Left renal cortex interstitium (tissue), 4 donors: Measurements from ENCODE around the gene MPND. TPM values are rescaled to one million over a fixed set of nuclear protein-coding genes. Genes with fewer than 3 reads are reported as not detected.

Experiments
- DNase-seq, 4 donors: peaks; one replicate each; pipeline ENCODE4 v3.0.0-alpha.2; 2013; ENCODE audit warnings: low read depth in 4 of 4, low spot score in 2 of 4, missing footprints in 1 of 4
- polyA plus RNA-seq, 4 donors: library from polyadenylated mRNA; unstranded; fragments of 120-200 nt; gene quantifications; one replicate each; pipeline ENCODE4 v1.2.1, GENCODE V29; 2013; ENCODE audit not compliant: insufficient read length in 4 of 4

The MPND gene
- polyA plus RNA-seq, 4 donors, result 21.8 to 36.6 (median 28.9) TPM

DNA sequence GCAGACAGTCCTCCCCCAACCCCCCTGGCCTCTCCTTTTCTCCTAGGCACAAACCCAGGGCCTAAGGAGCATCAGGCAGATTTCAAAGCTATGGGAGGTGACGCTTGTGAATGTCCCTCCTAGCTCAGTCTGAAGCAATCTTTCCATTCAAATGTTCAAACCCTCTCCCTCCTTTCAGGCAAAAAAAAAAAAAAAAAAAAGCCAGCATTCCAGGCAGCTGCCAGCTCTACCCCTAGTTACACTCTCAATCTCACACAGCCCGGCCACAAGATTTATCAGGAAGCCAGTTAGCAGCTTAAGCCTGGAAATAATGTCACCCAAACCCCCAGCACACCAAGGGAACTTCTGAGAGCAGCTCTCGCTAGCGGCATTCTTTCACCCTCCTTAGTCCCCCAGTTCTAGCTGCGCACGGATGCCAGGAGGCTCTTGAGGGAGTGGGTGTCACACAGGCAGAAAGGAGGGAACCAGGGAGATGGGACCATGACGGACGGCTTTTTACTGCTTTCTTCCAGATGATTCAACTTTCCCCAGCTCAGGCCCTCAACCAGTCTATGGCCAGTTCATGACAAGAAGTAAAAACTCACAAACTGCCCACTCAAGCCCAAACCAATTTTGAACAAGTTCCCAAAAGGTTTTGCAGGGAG is 50.7 kb downstream of the MPND start:
- DNase-seq, result no peak

DNA sequence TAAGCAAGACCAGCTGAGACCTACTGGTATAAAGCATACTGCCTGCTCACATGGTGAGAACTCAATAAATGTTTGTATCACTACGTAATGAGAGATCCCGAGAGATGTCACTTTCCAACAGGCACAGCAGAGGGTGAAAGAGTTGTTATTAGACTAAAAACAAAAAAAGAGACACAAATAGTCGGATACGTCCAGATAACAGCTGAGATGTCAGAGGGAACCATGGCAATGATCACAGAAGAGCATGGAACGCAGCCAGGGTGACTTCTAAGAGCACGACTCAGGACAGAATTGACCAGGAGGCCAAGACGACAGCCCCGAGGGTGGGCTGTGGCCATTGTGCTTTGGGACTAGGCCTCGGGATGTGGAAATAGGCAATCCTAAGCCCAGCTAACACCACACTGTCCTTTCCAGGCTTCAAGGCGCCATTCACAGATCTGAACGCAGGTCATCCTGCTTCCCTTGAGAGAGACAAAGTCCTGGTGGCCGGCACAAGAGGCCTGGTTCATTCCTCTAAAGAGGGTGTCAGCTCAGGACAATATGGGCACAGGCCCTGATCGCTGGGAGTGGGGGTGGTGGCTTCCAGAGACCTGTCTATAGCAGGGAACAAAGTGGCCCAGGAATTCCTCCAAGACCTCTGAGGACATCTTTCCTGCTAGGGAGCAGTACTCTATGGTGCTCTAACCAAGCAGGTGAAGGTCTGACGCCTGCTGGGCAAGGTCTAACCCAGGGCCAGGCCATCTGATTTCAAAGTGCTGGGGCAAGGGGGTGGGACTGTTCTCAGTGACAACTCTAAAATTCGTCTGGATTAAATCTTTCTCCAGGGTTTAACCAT is 53.8 kb downstream of the MPND start:
- no peak for DNase-seq

DNA sequence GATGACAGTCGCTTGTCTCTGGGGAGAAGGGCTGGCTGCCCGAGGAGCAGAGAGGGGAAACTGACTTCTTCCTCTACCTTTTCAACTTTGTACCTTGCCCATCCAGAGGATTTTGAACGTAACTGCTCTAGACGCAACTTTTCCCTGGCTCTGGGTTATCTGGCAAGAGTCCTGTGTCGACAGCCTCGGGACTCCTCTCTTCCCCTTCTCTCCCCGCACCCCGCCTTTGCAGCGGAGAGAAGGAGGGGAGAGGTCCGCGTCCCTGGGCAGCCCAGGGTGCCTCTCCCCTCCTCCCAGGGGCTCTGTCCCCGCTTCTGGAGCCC is 56.4 kb downstream of the MPND start:
- no peak for DNase-seq

DNA sequence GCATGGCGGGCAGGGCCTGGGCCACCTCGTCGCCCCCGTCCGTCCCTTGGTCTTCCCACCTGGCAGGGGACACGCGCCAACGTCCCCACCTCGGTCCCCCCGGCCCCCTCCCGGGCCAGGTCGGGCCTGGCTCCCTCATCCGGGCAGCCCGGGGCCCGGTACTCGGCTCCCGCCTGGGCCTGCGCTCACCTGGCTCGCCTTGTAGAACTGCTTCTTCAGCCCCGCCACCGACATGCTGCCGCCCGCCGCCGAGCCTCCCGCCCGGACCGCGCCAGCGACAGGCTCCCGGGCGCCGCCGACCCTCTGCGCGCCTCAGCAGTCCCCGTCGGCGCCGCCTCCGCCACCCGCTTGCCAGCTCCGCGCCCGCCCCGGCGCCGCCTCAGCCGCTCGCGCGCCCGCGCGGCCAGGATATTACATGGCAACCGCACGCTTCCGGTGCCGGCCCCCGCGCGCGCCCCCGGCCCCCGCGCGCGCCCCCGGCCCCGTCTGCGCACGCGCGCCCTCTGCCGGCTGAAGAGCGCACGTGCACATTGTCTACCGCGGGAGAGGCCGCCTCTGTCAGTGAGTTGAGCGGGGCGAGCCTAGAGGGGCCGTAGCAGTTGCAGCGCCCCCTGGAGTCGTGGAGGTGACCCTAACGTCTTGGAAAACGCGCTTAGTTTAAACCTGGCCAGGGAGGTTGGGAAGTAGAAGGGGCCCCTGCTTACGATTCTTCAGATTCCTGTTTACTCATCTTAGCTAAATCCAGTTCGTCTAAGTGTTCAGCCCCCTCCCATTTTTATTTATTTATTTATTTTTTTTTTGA is 57.0 kb downstream of the MPND start, which contains the start of gene SH3GL1:
SH3GL1 (minus strand) TSS at position 413 of the 802 bp plus-strand sequence; CDS start at position 234, 179 bp downstream.
- DNase-seq, result peak in 3 of 4 donors; percentile 75 to 86 (median 82)

DNA sequence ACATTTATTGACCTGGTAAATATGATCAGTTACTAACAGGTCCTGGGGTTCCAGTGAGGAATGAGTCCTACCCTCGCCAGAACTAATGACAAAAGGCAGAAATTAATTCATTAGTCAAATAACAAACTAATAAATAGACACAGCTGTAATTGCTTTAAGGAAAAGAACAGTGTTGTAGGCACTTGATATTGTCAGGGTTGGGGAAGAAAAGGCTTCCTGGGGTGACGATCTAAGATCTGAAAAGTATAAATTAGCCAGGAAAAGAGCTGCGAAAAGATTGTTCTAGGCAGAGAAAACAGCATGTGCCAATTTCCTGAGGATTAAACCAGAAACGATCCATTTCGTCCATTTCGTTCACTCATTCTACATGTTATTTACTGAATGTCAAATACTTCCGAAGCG is 58.4 kb downstream of the MPND start:
- DNase-seq, result no peak

DNA sequence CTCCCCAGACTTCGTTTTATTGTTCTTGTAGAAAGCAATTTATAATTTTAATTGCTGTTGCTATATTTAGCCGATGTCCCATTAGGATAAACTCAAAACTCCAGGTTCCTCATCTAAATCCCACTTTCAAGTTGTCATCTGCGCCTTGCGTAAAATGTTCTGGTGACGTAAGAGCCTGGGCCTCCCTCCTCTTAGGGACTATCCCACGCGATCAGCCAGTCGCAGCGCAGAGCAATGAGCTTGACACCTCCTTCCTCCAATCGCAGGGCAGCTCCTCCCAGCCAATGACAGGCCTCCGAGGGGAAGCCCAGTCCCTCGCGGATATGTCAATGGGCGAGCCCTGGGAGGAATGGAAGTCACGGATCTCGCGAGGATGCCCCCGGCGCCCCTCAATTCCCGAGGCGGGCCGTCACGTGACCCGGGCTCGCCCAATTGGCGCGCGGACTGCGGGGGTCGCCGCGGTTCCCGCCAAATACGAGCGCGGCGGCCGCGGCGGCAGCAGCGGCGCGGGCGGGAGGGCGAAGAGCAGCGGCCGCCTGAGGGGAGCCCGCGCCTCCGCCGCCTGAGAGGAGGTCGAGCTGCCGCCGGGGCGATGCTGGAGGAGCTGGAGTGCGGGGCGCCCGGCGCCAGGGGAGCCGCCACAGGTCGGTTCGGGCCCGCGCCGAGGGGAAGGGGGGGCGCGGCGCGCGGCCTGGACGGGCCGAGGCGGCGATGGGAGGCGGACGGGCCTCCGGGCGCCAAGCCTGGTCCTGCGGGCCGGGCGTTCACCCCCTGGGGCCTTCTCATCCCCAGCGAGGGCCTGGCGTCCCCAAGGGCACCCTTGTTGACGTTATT is 59.0 kb downstream of the MPND start, which contains the start of gene CHAF1A:
CHAF1A (plus strand) TSS at position 470 of the 834 bp plus-strand sequence; CDS start at position 593, 123 bp downstream.
- peak; percentile 93 to 99 (median 96) for DNase-seq

DNA sequence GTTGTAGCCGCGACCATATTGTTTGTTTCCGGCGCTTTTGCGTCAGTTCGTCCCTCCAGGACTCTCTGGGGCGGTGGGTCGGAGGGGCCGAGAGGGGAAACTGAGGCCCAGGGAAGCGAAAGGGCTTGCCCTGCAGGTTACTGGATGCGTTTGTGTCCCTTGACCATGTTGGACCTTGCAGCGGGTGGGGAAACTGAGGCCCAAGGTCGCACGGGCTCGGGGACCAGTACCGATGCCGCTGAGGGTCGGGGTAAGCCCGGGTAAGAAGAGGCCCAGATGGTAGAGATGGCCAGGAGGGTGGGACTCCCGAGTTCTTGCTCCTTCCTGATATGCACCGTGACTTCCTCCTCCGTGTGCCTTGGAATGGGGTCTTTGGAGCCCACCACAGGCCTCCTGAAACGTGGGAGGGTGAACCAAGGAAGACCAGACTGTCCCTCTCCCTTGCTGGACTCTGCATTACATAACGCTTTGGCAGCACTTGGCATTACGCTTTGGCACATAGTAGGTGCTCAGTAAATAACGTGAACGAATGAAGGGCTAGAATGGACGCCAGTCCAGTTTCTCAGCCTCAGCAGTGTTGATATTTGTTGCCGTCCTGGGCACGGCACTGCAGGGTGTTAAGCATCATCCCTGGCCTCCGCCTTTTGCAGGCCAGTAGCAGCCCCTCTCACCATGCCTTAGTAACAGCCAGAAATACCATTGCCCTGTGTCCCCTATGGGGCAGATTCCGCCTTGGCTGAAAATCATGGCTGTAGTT is 59.8 kb downstream of the MPND start:
- no peak for DNase-seq

DNA sequence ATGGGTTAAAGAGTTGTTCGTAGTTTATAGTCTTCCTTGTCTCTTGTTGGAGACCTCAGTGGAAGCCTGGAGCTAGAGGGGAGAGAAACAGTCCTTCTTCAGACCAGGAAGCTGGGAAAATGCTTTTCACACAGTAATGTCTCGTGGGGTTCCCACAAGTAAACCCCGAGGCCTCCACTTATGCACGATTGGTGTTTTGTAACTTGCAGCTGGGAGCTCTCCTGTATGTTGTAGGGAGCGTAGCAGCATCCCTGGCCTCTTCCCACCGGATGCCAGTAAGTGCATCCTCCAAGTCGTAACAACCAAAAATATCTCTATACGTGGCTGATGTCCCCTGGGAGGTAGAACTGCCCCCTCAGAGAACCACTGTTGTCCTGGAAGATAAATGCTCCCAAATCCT is 62.6 kb downstream of the MPND start:
- DNase-seq, result no peak

DNA sequence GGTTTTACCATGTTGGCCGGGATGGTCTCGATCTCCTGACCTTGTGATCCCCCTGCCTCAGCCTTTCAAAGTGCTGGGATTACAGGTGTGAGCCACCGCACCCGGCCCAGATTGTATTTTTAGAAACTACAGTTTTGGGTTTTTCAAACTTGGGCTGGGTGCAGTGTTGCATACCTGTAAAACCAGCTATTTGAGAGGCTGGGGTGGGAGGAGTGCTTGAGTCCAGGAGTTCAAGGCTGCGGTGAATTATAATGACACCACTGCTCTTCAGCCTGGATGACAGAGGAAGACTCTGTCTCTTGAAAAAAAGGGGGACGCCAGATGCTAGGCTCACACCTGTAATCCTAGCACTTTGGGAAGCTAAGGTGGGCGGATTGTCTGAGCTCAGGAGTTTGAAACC is 63.3 kb downstream of the MPND start:
- no peak for DNase-seq

DNA sequence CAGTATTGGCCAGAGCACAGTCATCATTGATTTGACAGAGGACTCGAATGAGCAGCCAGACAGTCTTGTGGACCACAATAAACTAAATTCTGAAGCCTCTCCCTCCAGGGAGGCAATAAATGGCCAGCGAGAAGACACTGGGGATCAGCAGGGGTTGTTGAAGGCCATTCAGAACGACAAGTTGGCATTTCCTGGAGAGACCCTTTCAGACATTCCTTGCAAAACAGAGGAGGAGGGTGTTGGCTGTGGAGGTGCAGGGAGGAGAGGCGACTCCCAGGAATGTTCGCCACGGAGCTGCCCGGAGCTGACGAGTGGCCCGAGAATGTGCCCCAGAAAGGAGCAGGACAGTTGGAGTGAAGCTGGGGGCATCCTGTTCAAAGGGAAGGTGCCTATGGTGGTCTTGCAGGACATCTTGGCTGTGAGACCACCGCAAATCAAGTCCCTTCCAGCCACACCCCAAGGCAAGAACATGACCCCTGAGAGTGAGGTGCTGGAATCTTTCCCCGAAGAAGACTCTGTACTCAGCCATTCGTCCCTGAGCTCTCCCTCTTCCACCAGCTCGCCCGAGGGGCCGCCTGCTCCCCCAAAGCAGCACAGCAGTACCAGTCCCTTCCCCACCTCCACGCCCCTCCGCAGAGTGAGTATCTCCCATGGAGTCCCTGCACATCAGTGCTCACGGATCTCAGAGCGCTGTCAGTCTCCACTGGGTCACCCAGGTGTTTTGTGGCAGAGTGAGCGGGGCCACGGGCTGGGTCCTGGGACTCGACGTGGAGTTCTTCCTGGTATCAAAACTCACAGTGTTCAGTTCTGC is 66.0 kb downstream of the MPND start:
- DNase-seq, result no peak

Other genes with a start within 250 kb of the MPND start
- gene MAP2K2, start 219.4 kb upstream of the MPND start, polyA plus RNA-seq, result 100 to 1,000 TPM in 3 of 4 donors, 10 to 100 TPM in 1; 81.9 to 151 (median 130) TPM
- 1 to 10 TPM in 3 of 4 donors, under 1 TPM in 1; 0.65 to 1.7 (median 1.4) TPM for gene CREB3L3, start 189.9 kb upstream of the MPND start, polyA plus RNA-seq
- gene SIRT6, start 161.0 kb upstream of the MPND start, polyA plus RNA-seq, result 10 to 100 TPM; 14.8 to 28.3 (median 22.7) TPM
- 1 to 10 TPM in 3 of 4 donors, under 1 TPM in 1; 0.95 to 1.8 (median 1.4) TPM for gene ANKRD24, start 160.9 kb upstream of the MPND start, polyA plus RNA-seq
- gene EBI3, start 114.0 kb upstream of the MPND start, polyA plus RNA-seq, result under 1 TPM; 0.18 to 0.68 (median 0.51) TPM
- gene YJU2, start 96.5 kb upstream of the MPND start, polyA plus RNA-seq, result 10 to 100 TPM; 19.7 to 28.5 (median 22.7) TPM
- 1 to 10 TPM; 1.5 to 3.3 (median 2.3) TPM for gene SHD, start 64.3 kb upstream of the MPND start, polyA plus RNA-seq
- gene TMIGD2, start 41.2 kb upstream of the MPND start, polyA plus RNA-seq, result under 1 TPM; 0.33 to 0.61 (median 0.48) TPM
- gene FSD1, start 39.0 kb upstream of the MPND start, polyA plus RNA-seq, result 10 to 100 TPM in 1 of 4 donors, 1 to 10 TPM in 3; 3.9 to 11.4 (median 7.1) TPM
- 10 to 100 TPM; 21.0 to 33.6 (median 28.5) TPM for gene STAP2, start 4.7 kb upstream of the MPND start, polyA plus RNA-seq
- 10 to 100 TPM; 51.5 to 82.9 (median 75.5) TPM for gene SH3GL1, start 57.0 kb downstream of the MPND start, polyA plus RNA-seq
- gene CHAF1A, start 59.1 kb downstream of the MPND start, polyA plus RNA-seq, result 10 to 100 TPM; 19.8 to 28.9 (median 22.3) TPM
- gene UBXN6, start 114.2 kb downstream of the MPND start, polyA plus RNA-seq, result 100 to 1,000 TPM in 2 of 4 donors, 10 to 100 TPM in 2; 84.2 to 129 (median 112) TPM
- gene HDGFL2, start 128.7 kb downstream of the MPND start, polyA plus RNA-seq, result 10 to 100 TPM; 61.5 to 96.9 (median 89.2) TPM
- gene PLIN4, start 174.9 kb downstream of the MPND start, polyA plus RNA-seq, result 1 to 10 TPM in 2 of 4 donors, under 1 TPM in 2; 0.48 to 2.2 (median 1.1) TPM
- gene PLIN5, start 191.7 kb downstream of the MPND start, polyA plus RNA-seq, result 10 to 100 TPM in 1 of 4 donors, 1 to 10 TPM in 3; 2.6 to 12.3 (median 5.4) TPM
- gene LRG1, start 196.5 kb downstream of the MPND start, polyA plus RNA-seq, result 1 to 10 TPM in 2 of 4 donors, under 1 TPM in 2; 0.68 to 1.5 (median 1.2) TPM
- 1 to 10 TPM; 2.4 to 4.0 (median 2.9) TPM for gene SEMA6B, start 216.1 kb downstream of the MPND start, polyA plus RNA-seq